HepG2 (cell line): Measurements from ENCODE around the gene GPR39. TPM values are rescaled to one million over a fixed set of nuclear protein-coding genes. Genes with fewer than 3 reads are reported as not detected.

ENCODE experiments used
- ATAC-seq: fragments of 200-7000 bp; cut with Tn5 transposase; 3 replicates; pipeline ENCODE4 v1.9.1; 2020; ENCODE audit warnings: mild to moderate bottlenecking, moderate library complexity
- BruUV-seq: library from RNA; stranded (reverse); fragments of 400-500 nt; replicated peaks from 2 replicates; lab custom pipeline; 2021; lab: Mats Ljungman, UMichigan
- CTCF ChIA-PET: fragments of 300-600 bp; formaldehyde crosslinking; extraction: SDS; loops from one replicate; lab custom pipeline; 2021; ENCODE audit warnings: low total read pairs, inconsistent platforms, low intra/inter-chr PET ratio; lab: Yijun Ruan, JAX
- POLR2A ChIA-PET: fragments of 350-600 bp; sonication (Branson Sonifier 250); formaldehyde crosslinking; loops from one replicate; lab custom pipeline; 2020; ENCODE audit warnings: antibody characterized with exemption, inconsistent platforms; lab: Yijun Ruan, JAX
- DNase-seq: peaks from one replicate; pipeline ENCODE4 v3.0.0-alpha.2; 2015; ENCODE audit warnings: low spot score
- FAIRE-seq: peaks from 3 replicates; lab custom pipeline; 2011; peaks lifted over from hg19 to GRCh38; lab: Jason Lieb, UNC
- H2AFZ ChIP-seq: one replicate; pipeline ENCODE4 v1.6.1; 2011; ENCODE audit warnings: low read length, inconsistent platforms
- H3K27ac ChIP-seq: fragments of 300-600 bp; 3 replicates; pipeline ENCODE4 v1.8.0; 2011; ENCODE audit warnings: mixed run types, mild to moderate bottlenecking, mixed read lengths, low read length, inconsistent platforms; ENCODE audit not compliant: insufficient read depth; ENCODE audit errors: extremely low read length
- H3K27me3 ChIP-seq, 2 experiments: fragments of 200-600 bp in 1 of 2; 2 replicates in 1 of 2; 3 replicates in 1 of 2; pipeline versions ENCODE4 v1.6.0 to v1.8.0; 2011; ENCODE audit warnings: low read length in 2 of 2, mild to moderate bottlenecking in 2 of 2, moderate library complexity in 2 of 2, inconsistent platforms in 1 of 2; ENCODE audit not compliant: insufficient read depth in 2 of 2, control insufficient read depth in 1 of 2
- H3K36me3 ChIP-seq, 2 experiments: fragments of 200-600 bp in 1 of 2; replicated peaks in 1 of 2; 2 replicates in 1 of 2; 3 replicates in 1 of 2; pipeline versions ENCODE4 v1.5.1 to v1.8.0; 2011; ENCODE audit warnings: low read length in 2 of 2, inconsistent platforms in 1 of 2; ENCODE audit not compliant: insufficient read depth in 2 of 2, control insufficient read depth in 1 of 2
- H3K4me1 ChIP-seq: 2 replicates; pipeline ENCODE4 v1.5.1; 2012; ENCODE audit warnings: low read length, inconsistent platforms; ENCODE audit not compliant: insufficient read depth
- H3K4me2 ChIP-seq: 2 replicates; pipeline ENCODE4 v1.6.0; 2011; ENCODE audit warnings: low read depth, low read length, inconsistent platforms
- H3K4me3 ChIP-seq, 3 experiments: fragments of 200-600 bp in 1 of 3; sonication (generic), shearing (Covaris generic) in 1 of 3; replicated peaks in 1 of 3; 2 replicates each; pipeline ENCODE4 v1.5.1; 2011 to 2016; ENCODE audit warnings: low read length in 3 of 3, inconsistent platforms in 2 of 3, low read depth in 2 of 3, mild to moderate bottlenecking in 2 of 3, control low read depth in 1 of 3, mixed read lengths in 1 of 3; ENCODE audit not compliant: insufficient read depth in 1 of 3
- H3K79me2 ChIP-seq: one replicate; pipeline ENCODE4 v1.6.1; 2011; ENCODE audit warnings: low read length, inconsistent platforms; ENCODE audit not compliant: insufficient read depth
- H3K9ac ChIP-seq: 2 replicates; pipeline ENCODE4 v1.6.0; 2011; ENCODE audit warnings: mild to moderate bottlenecking, low read depth, low read length, inconsistent platforms; ENCODE audit not compliant: insufficient read depth
- H3K9me3 ChIP-seq: 2 replicates; pipeline ENCODE4 v1.5.1; 2012; ENCODE audit warnings: mild to moderate bottlenecking, low read length
- H4K20me1 ChIP-seq: 2 replicates; pipeline ENCODE4 v1.6.0; 2011; ENCODE audit warnings: inconsistent platforms, mild to moderate bottlenecking, low read length, moderate library complexity; ENCODE audit not compliant: insufficient read depth
- ATF1 ChIP-seq: IDR thresholded peaks from 2 replicates; pipeline ENCODE4 v1.6.1; 2016; ENCODE audit warnings: mild to moderate bottlenecking, control low read depth
- CC2D1A ChIP-seq: sonication (generic); formaldehyde crosslinking; IDR thresholded peaks from 2 replicates; pipeline ENCODE4 v1.8.1; 2023; ENCODE audit warnings: mild to moderate bottlenecking, missing genetic modification reagents
- DPF2 ChIP-seq: sonication (generic); formaldehyde crosslinking; IDR thresholded peaks from 2 replicates; pipeline ENCODE4 v1.4.0; 2020; ENCODE audit warnings: mild to moderate bottlenecking, low read depth, missing genetic modification reagents, borderline replicate concordance
- EEA1 ChIP-seq: sonication (generic); formaldehyde crosslinking; IDR thresholded peaks from 2 replicates; pipeline ENCODE4 v1.5.1; 2020; ENCODE audit warnings: mild to moderate bottlenecking, missing genetic modification reagents, borderline replicate concordance
- GABPB1 ChIP-seq: IDR thresholded peaks from 2 replicates; pipeline ENCODE4 v1.6.1; 2016; ENCODE audit warnings: mild to moderate bottlenecking, missing genetic modification reagents, moderate library complexity, missing compliant biosample characterization
- KLF6 ChIP-seq: IDR thresholded peaks from 2 replicates; pipeline ENCODE4 v1.8.0; 2016; ENCODE audit warnings: missing biosample characterization, missing genetic modification reagents
- KMT2A ChIP-seq: sonication (generic); formaldehyde crosslinking; IDR thresholded peaks from 2 replicates; pipeline ENCODE4 v1.4.0; 2020; ENCODE audit warnings: missing genetic modification reagents
- NAIF1 ChIP-seq: sonication (generic); formaldehyde crosslinking; IDR thresholded peaks from 2 replicates; pipeline ENCODE4 v1.5.0; 2020; ENCODE audit warnings: mild to moderate bottlenecking, missing genetic modification reagents, borderline replicate concordance
- NR3C1 ChIP-seq: sonication (generic); formaldehyde crosslinking; IDR thresholded peaks from 2 replicates; pipeline ENCODE4 v1.4.0; 2020; ENCODE audit warnings: missing genetic modification reagents
- RELA ChIP-seq: sonication (generic); formaldehyde crosslinking; IDR thresholded peaks from 2 replicates; pipeline ENCODE4 v1.4.0; 2020; ENCODE audit warnings: missing genetic modification reagents
- RORA ChIP-seq: sonication (generic); formaldehyde crosslinking; IDR thresholded peaks from 2 replicates; pipeline ENCODE4 v1.5.0; 2020; ENCODE audit warnings: mild to moderate bottlenecking, missing genetic modification reagents, moderate library complexity
- ZNF10 ChIP-seq: sonication (generic); formaldehyde crosslinking; IDR thresholded peaks from 2 replicates; pipeline ENCODE4 v1.4.0; 2020; ENCODE audit warnings: mild to moderate bottlenecking, low read depth, missing genetic modification reagents, borderline replicate concordance
- ZNF496 ChIP-seq: sonication (generic); formaldehyde crosslinking; IDR thresholded peaks from 2 replicates; pipeline ENCODE4 v1.8.1; 2023; ENCODE audit warnings: mild to moderate bottlenecking, moderate library complexity, missing genetic modification reagents; ENCODE audit not compliant: insufficient replicate concordance
- ZNF644 ChIP-seq: IDR thresholded peaks from 2 replicates; pipeline ENCODE4 v1.6.1; 2016; ENCODE audit warnings: low read depth
- ZNF713 ChIP-seq: sonication (generic); formaldehyde crosslinking; IDR thresholded peaks from 2 replicates; pipeline ENCODE4 v1.4.0; 2020; ENCODE audit warnings: mild to moderate bottlenecking, missing genetic modification reagents
- WGBS: methylation state at CpG from one replicate; pipeline ENCODE4 v1.1.6; 2017; ENCODE audit warnings: low lambda C conversion rate; 5-methylcytosine and 5-hydroxymethylcytosine counted together
- in situ Hi-C: cut with HindIII; loops from 2 replicates; pipeline ENCODE4 v1.10.0; 2017; ENCODE audit warnings: low pct_unique_long_range_greater_than_20kb; ENCODE audit not compliant: extremely low pct_ligation_motif_present
- intact Hi-C: fragments of 100-400 bp; cut with micrococcal nuclease; formaldehyde crosslinking; loops from one replicate; pipeline ENCODE4 v1.10.0; 2022; ENCODE audit not compliant: unreplicated experiment
- polyA plus RNA-seq, 8 experiments: library from polyadenylated mRNA; depleted of rRNA in 3 of 8; stranded (reverse) in 7 of 8; unstranded in 1 of 8; fragments of >200 nt; fragmentation: Illumina TruSeq in 4 of 8; extraction: Trizol in 4 of 8; gene quantifications; 2 replicates each; pipeline versions ENCODE4 v1.2.1 to v1.2.3, GENCODE V29; 2011 to 2016; ENCODE audit warnings: low read depth in 4 of 8, missing spikeins in 1 of 8, mixed read lengths in 1 of 8; ENCODE audit not compliant: insufficient read depth in 1 of 8
- total RNA-seq, 5 experiments: library from RNA; depleted of rRNA; stranded (reverse); fragments of >200 nt; fragmentation: Illumina TruSeq; extraction: Trizol; gene quantifications; 2 replicates each; pipeline ENCODE4 v1.2.3, GENCODE V29; 2016; ENCODE audit warnings: low read depth in 1 of 5
- TF ChIP-seq, protein P1 (sequence below): IDR thresholded peaks from 2 replicates; pipeline ENCODE4 v1.6.1; 2016
- TF ChIP-seq, protein P2 (sequence below): sonication (generic); formaldehyde crosslinking; IDR thresholded peaks from 2 replicates; pipeline ENCODE4 v1.5.0; 2020; ENCODE audit warnings: mild to moderate bottlenecking, low read depth, missing genetic modification reagents, borderline replicate concordance
- TF ChIP-seq, protein P3 (sequence below): sonication (generic); formaldehyde crosslinking; IDR thresholded peaks from 2 replicates; pipeline ENCODE4 v1.9.0; 2021; ENCODE audit warnings: missing genetic modification reagents, borderline replicate concordance

Gene GPR39
- total and polyA plus RNA-seq, 2 of the 13 experiments (the other 11 are each of a cell fraction or from before 2014, with no cell fraction given), result 0.16 to 0.62 TPM

DNA sequence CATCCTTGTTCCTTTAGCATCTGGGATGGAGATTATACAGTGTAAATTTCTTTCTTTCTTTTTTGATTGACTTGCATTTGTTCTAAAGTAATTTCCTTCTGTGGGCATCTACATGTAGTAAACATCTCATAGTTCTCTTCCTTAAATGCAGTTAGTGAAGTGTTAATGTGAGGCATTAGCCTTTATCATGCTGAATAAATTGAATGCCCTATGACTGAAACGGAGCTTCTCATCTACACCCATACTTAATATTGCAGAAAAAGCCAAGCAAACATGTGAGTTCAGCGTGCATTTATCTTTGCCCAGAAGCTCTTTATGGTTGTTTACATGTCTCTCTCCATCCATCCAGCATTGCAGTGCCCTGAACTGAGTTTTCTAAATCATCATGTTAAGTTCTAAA lies 195.1 kb downstream of the GPR39 start:
- Histone ChIP-seq H3K9ac (no peak overlapping the region), H4K20me1 (no peaks in the 10 kb centered on the region), H3K4me3 (no peak overlapping the region), H3K27me3 (no peaks in the 10 kb centered on the region), H3K36me3 (no peaks in the 10 kb centered on the region), H3K27ac (no peak overlapping the region), H3K4me1 (no peaks in the 10 kb centered on the region), H3K9me3 (no peaks in the 10 kb centered on the region), H3K79me2 (no peaks in the 10 kb centered on the region), H3K4me2 (no peak overlapping the region), H2AFZ (no peak overlapping the region)
- ChIA-PET POLR2A (no interaction called here), CTCF (no interaction called here)
- intact Hi-C loops (no loop called here), in situ Hi-C loops (no loop called here)
- BruUV-seq, result no TSS peak
- DNase-seq, result no peak
- no peak for ATAC-seq
- no peak for TF ChIP-seq ZNF644 (CRISPR knock-in tag)
- TF ChIP-seq ZNF496, result no peak
- no peak for TF ChIP-seq KMT2A (CRISPR knock-in tag)
- TF ChIP-seq ZNF713 (CRISPR knock-in tag), result no peak
- TF ChIP-seq, protein P1, sequence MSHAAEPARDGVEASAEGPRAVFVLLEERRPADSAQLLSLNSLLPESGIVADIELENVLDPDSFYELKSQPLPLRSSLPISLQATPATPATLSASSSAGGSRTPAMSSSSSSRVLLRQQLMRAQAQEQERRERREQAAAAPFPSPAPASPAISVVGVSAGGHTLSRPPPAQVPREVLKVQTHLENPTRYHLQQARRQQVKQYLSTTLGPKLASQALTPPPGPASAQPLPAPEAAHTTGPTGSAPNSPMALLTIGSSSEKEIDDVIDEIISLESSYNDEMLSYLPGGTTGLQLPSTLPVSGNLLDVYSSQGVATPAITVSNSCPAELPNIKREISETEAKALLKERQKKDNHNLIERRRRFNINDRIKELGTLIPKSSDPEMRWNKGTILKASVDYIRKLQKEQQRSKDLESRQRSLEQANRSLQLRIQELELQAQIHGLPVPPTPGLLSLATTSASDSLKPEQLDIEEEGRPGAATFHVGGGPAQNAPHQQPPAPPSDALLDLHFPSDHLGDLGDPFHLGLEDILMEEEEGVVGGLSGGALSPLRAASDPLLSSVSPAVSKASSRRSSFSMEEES (CRISPR knock-in tag), result no peak
- TF ChIP-seq GABPB1 (CRISPR knock-in tag), result no peak
- no peak for TF ChIP-seq DPF2 (CRISPR knock-in tag)
- TF ChIP-seq RELA (CRISPR knock-in tag), result no peak
- no peak for TF ChIP-seq CC2D1A
- TF ChIP-seq, protein P2, sequence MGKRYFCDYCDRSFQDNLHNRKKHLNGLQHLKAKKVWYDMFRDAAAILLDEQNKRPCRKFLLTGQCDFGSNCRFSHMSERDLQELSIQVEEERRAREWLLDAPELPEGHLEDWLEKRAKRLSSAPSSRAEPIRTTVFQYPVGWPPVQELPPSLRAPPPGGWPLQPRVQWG (CRISPR knock-in tag), result no peak
- TF ChIP-seq KLF6 (CRISPR knock-in tag), result no peak
- TF ChIP-seq EEA1 (CRISPR knock-in tag), result no peak
- TF ChIP-seq NR3C1, result no peak
- TF ChIP-seq, protein P3, sequence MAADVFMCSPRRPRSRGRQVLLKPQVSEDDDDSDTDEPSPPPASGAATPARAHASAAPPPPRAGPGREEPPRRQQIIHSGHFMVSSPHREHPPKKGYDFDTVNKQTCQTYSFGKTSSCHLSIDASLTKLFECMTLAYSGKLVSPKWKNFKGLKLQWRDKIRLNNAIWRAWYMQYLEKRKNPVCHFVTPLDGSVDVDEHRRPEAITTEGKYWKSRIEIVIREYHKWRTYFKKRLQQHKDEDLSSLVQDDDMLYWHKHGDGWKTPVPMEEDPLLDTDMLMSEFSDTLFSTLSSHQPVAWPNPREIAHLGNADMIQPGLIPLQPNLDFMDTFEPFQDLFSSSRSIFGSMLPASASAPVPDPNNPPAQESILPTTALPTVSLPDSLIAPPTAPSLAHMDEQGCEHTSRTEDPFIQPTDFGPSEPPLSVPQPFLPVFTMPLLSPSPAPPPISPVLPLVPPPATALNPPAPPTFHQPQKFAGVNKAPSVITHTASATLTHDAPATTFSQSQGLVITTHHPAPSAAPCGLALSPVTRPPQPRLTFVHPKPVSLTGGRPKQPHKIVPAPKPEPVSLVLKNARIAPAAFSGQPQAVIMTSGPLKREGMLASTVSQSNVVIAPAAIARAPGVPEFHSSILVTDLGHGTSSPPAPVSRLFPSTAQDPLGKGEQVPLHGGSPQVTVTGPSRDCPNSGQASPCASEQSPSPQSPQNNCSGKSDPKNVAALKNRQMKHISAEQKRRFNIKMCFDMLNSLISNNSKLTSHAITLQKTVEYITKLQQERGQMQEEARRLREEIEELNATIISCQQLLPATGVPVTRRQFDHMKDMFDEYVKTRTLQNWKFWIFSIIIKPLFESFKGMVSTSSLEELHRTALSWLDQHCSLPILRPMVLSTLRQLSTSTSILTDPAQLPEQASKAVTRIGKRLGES (CRISPR knock-in tag), result no peak
- no peak for TF ChIP-seq ATF1
- TF ChIP-seq ZNF10 (CRISPR knock-in tag), result no peak
- no peak for TF ChIP-seq RORA (CRISPR knock-in tag)
- TF ChIP-seq NAIF1 (CRISPR knock-in tag), result no peak
- FAIRE-seq, result no peak
- WGBS, result 25% methylated on average over 2 of the region's 2 CpGs
